Stimulated activated CD4-positive, alpha-beta T cell treated with anti-CD3 and anti-CD28 coated beads, TNF-alpha, amount 100 ng/mL, for 48 hours (primary cell): ENCODE results near the gene NEDD8.
"Not testable (repeated sequence)": the region's sequence is repeated elsewhere in the genome, so short reads cannot be mapped to it uniquely, and the experiment has no call there.

Source experiments
- DNase-seq, 3 donors: peaks; one replicate each; pipeline ENCODE4 v3.0.0-alpha.2; 2020; ENCODE audit warnings: low read depth in 3 of 3

The NEDD8 gene

DNA sequence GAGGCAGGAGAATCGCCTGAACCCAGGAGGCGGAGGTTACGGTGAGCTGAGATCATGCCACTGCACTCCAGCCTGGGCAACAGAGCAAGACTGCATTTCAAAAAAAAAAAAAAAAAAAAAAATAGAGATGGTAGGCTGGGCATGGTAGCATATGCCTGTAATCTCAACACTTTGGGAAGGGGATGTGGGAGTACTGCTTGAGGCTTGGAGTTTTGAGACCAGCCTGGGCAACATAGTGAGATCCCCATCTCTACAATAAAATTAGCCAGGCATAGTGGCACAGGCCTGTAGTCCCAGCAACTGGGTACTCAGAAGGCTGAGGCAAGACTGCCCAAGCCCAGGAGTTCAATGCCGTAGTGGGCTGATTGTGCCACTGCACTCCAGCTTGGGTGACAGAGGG lies 9.2 kb downstream of the NEDD8 start:
- not testable (repeated sequence) for DNase-seq

DNA sequence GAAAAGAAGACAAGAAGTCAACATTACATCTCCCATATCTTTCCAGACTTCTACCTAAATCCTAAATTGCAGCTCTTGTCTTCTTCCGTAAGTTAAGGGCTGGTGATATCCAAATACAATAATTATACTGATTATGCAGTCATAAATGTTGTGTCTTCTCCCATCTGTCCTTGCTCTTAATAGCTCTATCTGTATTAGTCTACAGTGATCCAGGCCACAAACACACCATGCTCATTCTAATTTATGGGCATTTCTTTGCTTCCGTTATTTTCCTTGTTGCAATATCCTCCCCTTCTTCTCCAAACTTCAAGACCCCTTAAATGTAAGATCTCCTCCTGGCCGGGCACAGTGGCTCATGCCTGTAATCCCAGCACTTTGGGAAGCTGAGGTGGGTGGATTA lies 12.6 kb downstream of the NEDD8 start:
- no peak for DNase-seq

DNA sequence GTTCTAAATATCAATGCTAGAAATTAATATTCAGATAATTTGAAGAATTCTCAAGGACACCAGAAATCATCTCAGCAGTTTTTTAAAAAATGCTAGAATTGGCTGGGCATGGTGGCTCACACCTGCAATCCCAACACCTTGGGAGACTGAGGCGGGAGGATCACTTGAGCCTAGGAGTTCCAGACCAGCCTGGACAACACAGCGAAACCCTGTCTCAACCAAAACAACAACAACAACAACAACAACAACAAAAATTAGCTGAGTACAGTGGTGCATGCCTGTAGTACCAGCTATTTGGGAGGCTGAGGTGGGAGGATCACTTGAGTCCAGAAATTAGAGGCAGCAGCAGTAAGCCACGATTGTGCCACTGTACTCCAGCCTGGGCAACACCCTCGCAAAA lies 13.1 kb downstream of the NEDD8 start:
- no peak for DNase-seq

DNA sequence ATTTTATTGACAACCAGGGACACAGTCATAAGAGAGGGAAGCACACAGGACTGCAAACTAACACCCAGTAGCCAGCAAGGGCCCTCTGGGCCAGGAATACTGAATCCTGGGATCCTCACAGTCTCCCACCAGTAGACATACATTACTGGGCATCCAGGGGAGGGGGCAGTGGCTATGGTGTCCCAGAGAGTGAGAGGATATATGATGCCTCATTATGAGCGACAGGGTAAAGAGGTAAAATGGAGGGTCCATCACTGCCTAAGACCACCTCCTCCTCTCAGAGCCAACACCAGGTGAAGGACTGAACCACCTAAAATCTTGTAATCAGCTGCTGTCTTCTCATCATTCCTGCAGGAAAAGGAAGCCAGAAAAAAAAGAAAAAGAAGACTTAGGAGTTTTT lies 15.3 kb downstream of the NEDD8 start:
- not testable (repeated sequence) for DNase-seq

DNA sequence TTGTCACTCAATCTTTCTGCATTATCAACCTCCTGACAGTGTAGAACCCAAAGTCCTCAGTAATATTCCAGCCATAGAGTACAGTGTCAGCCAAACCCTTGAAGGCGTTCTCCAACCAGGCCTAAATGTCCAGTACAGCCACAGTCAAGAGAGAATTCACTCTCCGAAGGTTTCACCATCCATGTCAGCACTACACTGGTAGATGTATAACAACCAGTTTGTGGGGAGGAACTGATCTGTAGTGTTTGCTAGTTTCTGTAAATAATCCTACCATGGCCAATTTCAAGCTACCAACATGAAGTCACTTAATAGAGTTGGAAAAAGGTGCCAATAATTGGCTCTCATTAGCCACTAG lies 15.8 kb downstream of the NEDD8 start:
- no peak for DNase-seq

DNA sequence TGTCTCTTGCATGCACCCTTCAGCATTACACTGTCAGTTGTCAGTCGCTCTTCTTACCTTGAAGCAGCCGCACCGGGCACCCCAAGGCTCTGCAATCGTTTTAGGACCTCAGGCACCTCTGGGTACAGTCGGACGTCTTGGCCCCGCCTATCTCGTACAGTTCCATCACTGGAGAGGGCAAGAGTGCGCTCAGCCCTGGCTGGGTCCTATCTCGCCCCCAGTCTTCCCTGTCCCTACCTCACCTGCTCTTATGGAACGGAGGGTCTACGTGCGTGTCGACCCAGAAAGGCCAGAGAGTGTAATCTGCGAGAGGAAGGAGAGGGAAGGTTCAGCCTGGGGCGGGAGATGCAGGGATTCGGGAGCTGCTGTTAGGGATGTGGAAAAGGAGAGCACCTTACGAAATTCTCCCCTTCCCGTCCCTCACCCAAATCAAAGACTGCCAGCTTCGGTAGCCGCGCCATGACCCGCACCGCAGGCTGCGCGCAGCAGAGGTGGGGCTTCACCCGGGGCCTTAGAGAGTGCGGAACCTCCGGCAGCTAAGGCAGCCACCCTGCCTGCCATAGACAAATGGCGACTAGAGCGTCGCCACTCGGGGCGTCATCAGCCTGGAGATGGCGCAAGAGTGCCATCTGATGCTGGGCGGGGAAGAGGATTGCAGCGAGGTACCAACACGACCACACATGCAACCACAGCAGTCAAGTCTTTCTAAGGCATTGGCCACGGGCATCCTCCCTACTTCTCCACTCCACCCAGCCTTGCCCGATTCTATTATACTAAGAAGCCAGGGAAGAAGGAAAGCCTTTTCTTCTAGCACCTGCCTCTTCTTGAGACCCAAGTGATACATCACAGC lies 16.4 kb downstream of the NEDD8 start, which contains the start of gene MDP1:
Gene MDP1 (minus strand): TSS at position 572 of the 850 bp plus-strand sequence. CDS start 111 bp downstream, at position 461.
- DNase-seq: peak; percentile 69 to 74 (median 74)

DNA sequence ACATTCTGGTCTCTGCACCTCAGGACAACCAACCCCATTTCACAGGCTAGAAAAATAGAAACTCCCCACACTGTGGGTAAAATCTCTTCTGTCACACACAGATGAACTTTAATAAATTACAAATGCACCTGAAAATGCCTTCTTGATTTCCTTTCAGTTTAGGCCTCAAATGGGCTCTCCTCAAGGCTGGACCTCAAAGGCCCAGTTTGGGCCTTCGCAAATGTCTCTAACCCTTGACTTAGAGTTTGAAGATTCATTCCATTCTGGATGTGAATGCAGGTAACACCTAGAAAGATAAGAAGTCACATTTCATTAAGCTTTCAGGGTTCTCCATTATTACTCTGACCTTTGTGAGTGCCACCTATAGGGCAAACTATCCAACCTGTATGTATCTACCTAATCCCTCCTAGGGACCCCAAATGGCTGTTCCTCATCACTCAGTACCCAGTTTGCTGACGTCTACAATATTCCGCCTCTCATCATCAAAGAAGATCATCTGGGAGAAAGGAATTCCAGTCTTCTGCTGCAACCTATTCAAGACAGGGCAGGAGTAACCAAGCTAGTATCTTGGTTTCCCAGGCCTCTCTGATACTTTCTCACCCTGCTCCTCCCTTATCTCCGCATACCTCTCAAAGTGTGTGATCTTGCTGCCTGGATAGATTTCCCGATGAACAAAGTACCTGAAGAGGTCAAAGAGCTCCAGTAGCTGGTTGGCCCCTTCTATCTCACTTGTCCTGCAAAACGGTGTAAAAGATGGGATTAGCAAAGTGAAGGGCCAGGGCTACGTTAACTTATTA lies 18.1 kb downstream of the NEDD8 start:
- no peak for DNase-seq

DNA sequence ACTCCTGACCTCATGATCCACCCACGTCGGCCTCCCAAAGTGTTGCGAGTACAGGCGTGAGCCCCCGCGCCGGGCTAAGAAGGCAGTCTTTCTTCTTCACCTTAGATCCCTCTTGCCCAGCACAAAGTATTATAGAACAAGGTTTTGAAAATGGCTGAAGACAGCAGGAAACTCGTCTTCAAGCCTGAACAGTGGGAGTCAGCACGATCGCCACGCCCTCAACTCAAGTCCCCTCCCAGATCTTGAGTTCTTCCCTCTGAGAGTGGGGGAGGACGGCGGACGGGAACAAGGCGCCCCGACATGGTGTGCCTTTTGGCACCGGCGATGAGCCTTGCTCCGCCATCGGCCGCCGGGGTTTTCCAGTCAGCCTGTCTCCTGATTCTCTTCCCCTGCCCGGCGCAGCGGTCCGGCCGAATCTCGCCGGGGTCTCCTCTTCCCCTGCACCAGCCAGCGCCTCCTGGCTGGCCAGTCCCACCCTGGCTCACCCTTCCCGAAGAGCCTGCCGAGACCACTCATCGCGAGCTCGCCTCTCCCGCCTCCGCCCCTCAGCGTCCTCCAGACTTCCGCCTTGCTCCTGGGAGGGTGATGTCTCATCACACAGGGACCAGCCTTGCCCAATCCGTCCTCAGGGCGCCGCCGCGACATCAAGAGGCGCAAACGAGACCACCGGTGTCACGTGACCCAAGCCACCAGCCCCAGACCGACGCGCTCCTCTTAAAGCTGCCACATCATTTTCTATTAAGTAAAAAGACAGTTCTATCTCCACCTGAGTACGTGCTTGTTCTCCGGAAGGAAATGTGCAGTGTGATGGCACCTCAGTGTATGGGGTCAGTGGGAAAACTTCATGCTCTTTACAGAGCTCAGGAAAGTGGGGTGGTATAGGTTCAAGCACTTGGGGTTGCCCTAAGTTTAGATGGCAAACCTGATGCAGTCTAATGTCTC lies 19.0 kb downstream of the NEDD8 start, which contains the start of gene CHMP4A:
Gene CHMP4A (minus strand): TSS at position 565 of the 942 bp plus-strand sequence. CDS start 49 bp downstream, at position 516.
- DNase-seq: peak; percentile 92 to 96 (median 96)

DNA sequence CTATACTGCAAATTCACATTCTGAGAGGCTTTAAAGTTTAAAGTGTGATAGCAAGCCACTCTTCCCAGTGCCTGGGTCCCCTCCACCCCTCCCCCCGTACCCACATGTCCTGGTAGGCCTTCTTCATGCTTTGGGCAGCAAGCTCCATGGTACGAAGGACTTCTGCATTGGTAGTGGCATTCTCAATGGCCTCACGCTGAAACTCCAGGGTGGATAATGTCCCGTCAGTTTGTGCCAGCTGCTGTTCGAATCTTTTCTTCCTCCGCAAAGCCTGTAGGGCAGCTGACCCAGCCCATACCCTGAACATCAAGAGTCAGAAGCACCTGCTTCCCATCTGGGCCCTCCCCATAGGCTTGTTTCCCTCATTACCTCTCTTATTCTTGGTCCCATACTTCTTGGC lies 20.9 kb downstream of the NEDD8 start:
- no peak for DNase-seq

DNA sequence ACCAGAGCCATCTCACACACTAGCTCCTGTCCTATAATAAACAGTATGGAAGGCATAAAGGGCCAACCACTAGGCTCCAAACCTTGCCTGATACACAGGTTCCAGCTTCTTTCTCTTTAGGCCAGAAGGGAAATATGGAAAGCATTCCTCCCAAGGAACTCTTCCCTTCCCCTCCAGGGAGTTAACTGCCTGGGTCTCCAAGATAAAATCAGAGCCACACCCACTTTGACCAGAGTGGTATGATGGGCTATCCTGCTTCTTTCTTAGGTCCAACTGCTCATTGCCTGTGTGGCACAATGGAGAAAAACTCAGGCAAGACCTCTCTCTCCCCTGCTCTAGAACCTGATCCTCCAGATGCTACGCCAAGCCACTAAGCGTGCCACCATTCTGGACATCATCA lies 24.5 kb downstream of the NEDD8 start:
- no peak for DNase-seq

DNA sequence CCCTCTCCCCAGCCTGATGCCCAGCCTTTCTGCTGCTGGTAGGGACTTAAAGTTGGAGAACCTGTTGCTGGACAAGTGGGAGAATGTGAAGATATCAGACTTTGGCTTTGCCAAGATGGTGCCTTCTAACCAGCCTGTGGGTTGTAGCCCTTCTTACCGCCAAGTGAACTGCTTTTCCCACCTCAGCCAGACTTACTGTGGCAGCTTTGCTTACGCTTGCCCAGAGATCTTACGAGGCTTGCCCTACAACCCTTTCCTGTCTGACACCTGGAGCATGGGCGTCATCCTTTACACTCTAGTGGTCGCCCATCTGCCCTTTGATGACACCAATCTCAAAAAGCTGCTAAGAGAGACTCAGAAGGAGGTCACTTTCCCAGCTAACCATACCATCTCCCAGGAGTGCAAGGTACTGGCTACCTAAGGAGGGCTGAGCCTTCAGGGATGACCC lies 25.0 kb downstream of the NEDD8 start:
- no peak for DNase-seq

DNA sequence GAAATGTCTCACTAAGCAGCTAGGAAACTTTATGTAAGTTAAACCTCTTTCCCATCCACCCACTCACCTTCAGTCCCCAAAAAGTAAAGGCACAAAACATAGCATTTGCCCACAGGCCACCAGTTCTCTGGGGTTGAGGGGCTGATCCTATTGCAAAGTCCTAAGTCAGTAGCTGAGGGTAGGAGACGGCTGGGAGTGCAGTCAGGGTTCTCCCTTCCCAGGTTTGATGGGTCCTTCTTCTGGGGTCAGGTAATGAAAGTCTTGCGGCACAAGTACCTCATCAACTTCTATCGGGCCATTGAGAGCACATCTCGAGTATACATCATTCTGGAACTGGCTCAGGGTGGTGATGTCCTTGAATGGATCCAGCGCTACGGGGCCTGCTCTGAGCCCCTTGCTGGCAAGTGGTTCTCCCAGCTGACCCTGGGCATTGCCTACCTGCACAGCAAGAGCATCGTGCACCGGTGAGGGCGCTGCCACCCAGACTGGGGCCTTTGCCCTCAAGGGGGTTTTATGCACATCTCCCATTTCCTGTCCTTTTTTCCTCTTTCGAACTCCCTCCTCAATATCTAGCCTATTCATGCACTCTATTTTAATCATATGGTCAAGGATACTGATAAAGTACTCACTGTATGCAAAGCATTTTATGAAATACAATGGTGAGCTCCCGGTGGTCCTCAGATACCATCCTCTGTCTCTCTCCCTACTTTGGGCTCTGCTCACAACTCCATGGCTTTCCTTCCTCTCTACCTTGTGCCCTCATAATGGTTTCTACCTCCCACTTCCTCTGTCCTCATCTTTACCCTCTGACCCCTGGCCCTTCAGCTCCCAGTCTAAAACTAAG lies 25.7 kb downstream of the NEDD8 start:
- DNase-seq: no peak

DNA sequence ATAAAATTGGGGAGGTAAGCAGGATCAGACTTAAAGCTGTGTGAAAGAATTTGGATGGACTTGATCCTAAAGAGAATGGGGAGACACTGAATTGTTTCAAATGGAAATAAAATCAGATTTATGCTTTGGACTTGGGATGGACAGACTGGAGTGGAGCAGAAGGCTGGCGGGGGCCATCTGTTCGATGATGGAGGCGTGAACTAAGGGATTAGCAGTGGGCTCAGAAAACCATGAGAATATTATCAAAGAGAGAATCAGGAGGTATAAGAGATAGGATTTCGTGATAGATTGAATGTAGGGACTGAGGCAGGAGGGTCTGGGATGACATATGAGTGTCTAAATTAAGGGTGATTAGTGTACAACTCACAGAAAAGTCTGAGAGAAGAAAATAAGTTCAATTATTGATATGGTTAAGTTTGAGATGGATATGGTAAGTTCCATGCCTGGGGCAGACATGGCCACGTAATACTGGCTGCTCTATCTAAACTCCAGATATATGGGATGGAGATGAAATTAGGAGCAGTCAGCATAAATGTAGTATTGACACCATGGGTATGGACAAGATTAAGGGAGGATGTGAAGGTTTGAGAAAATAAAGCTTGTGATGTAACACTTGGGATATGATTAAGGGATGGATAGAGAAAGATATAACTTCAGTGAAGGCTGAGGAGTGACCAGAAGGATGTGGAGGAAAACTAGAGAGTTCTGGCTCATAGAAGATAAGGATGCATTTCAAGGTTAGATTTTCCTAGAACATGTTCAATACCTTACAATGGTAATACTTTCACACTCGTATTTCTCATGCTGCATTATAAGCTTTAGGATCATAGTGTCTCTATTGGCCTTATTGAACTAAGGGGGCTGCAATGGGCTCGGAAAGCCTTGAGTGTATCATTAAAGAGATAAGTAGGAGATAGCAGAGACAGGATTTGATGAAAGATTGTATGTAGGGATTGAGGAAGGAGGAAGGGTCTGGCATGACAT lies 27.7 kb downstream of the NEDD8 start:
- DNase-seq: no peak

DNA sequence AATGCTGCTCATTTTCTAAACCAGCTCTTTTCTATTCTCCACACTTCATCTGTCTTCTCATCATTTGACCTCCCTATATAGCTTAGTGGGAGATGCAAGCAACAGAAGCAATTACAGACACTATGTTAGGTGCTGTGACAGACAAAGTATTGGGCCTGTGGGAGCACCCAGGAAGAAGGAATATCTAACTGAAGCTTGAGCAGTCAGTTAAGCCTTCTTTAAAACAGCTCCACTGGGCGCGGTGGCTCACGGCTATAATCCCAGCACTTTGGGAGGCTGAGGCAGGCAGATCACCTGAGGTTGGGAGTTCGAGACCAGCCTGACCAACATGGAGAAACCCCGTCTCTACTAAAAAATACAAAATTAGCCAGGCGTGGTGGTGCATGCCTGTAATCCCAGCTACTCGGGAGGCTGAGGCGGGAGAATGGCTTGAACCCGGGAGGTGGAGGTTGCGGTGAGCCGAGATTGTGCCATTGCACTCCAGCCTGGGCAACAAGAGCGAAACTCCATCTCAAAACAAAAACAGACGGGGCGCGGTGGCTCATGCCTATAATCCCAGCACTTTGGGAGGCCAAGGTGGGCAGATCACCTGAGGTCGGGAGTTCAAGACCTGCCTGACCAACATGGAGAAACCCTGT lies 28.8 kb downstream of the NEDD8 start:
- not testable (repeated sequence) for DNase-seq

DNA sequence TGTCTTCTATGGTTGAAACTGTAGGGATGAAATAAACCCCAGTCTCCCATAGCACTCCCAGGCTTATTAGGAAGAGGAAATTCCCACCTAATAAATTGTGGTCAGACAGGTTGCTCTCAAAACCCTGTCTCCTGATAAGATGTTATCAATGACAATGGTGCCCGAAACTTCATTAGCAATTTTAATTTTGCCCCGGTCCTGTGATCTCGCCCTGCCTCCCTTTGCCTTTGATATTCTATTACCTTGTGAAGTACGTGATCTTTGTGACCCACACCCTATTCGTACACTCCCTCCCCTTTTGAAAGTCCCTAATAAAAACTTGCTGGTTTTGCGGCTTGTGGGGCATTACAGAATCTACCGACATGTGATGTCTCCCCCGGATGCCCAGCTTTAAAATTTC lies 29.6 kb downstream of the NEDD8 start:
- DNase-seq: not testable (repeated sequence)

DNA sequence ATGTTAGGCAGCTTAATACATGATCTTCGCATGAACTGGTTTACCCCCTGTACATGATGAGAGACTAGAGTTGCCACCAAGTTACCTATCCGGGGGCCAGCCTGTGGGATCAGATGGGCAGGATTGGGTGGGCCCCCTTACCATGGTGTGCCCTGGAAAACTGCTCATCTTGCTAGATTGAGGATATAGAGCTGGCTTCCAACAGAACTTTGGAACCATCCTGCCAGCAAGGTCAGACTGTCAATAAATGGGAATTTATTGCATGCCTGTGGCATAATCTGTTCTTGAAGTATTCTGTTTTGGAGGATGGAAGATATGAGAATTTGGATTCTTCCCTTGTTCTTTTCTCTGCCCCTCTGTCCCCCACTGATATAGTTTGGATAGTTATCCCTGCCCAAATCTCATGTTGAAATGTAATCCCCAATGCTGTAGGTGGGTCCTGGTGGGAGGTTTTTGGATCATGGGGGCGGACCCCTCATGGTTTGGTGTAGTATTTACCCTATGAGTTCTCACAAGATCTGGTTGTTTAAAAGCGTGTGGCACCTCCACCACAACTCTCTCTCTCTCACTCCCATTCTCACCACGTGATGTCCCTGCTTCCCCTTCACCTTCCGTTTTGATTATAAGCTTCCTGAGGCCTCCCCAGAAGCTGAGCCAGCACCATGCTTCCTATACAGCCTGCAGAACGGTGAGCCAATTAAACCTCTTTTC lies 33.2 kb downstream of the NEDD8 start:
- no peak for DNase-seq

DNA sequence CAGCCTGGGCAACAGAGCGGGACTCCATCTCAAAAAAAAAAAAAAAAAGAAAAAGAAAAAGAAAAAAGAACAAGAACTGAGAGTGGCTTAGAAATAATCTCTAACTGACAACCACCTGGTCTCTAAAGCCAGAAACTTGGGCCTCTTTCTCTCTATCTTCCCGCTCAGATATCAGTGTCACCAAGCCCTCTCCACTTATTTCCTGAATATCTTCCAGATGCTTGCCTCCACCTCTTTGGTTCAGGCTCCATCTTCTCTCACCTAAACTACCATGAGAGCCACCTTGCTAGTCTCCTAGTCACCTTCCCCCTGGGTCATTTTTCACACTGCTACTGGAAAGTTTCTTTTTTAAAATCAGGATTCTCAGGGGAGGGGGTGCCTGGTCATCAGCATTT lies 35.1 kb downstream of the NEDD8 start:
- no peak for DNase-seq
